RWPE2 (cell line): ENCODE measurements around the gene SECISBP2L.

Experiments
- ATAC-seq: fragments of 200-7000 bp; cut with Tn5 transposase; 3 replicates; pipeline ENCODE4 v1.9.1; 2021; ENCODE audit warnings: low read depth
- DNase-seq: peaks from one replicate; pipeline ENCODE4 v3.0.0-alpha.2; 2020; ENCODE audit warnings: low spot score
- H3K27ac ChIP-seq: fragments of 450-650 bp; 2 replicates; pipeline ENCODE4 v1.5.1; 2017; ENCODE audit warnings: mild to moderate bottlenecking; ENCODE audit not compliant: poor library complexity, severe bottlenecking
- H3K27me3 ChIP-seq: fragments of 250-450 bp; sonication (Bioruptor Pico); 2 replicates; pipeline ENCODE4 v1.5.1; 2021; ENCODE audit warnings: mild to moderate bottlenecking, moderate library complexity; ENCODE audit not compliant: insufficient read depth, poor library complexity, severe bottlenecking
- H3K36me3 ChIP-seq: fragments of 250-450 bp; sonication (Bioruptor Pico); 2 replicates; pipeline ENCODE4 v1.5.1; 2020; ENCODE audit warnings: low read depth, mild to moderate bottlenecking, moderate library complexity
- H3K4me1 ChIP-seq: fragments of 250-450 bp; sonication (Bioruptor Pico); 2 replicates; pipeline ENCODE4 v1.5.1; 2021; ENCODE audit warnings: mild to moderate bottlenecking, moderate library complexity; ENCODE audit not compliant: insufficient read depth, poor library complexity, severe bottlenecking
- H3K4me3 ChIP-seq: fragments of 250-450 bp; sonication (Bioruptor Pico); 2 replicates; pipeline ENCODE4 v1.5.1; 2021; ENCODE audit warnings: mild to moderate bottlenecking, moderate library complexity; ENCODE audit not compliant: severe bottlenecking
- H3K9me3 ChIP-seq: fragments of 250-450 bp; sonication (Bioruptor Pico); 2 replicates; pipeline ENCODE4 v1.5.1; 2021; ENCODE audit warnings: mild to moderate bottlenecking, moderate library complexity; ENCODE audit not compliant: severe bottlenecking
- TF ChIP-seq, protein P1 (sequence below): fragments of 450-650 bp; IDR thresholded peaks from one replicate; pipeline ENCODE4 v1.5.1; 2017; ENCODE audit warnings: mild to moderate bottlenecking, moderate library complexity; ENCODE audit not compliant: poor library complexity, severe bottlenecking

SECISBP2L gene

DNA sequence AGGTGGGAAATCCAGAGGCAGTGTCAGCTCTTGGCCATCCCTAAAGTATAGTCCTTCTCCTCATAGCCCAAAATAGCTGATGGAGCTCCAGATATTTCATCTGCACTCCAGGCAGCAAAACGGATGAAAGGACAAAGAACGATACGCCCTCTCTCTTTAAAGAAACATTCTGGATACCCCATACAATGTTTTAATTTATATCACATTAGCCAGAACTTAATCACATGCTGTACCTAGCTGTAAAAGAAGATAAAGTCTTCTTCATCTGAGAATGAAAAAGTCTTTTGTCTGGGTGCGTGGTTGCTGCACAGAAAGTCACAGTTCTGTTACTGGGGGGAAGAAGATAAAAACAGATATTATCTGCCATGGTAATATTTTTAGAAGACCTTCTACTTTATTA is 78.2 kb downstream of the SECISBP2L start:
- TF ChIP-seq, protein P1, sequence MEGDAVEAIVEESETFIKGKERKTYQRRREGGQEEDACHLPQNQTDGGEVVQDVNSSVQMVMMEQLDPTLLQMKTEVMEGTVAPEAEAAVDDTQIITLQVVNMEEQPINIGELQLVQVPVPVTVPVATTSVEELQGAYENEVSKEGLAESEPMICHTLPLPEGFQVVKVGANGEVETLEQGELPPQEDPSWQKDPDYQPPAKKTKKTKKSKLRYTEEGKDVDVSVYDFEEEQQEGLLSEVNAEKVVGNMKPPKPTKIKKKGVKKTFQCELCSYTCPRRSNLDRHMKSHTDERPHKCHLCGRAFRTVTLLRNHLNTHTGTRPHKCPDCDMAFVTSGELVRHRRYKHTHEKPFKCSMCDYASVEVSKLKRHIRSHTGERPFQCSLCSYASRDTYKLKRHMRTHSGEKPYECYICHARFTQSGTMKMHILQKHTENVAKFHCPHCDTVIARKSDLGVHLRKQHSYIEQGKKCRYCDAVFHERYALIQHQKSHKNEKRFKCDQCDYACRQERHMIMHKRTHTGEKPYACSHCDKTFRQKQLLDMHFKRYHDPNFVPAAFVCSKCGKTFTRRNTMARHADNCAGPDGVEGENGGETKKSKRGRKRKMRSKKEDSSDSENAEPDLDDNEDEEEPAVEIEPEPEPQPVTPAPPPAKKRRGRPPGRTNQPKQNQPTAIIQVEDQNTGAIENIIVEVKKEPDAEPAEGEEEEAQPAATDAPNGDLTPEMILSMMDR = no peak
- peaks cover 12% of the 10 kb centered on the region for H3K4me1 ChIP-seq
- ATAC-seq = no peak
- no peaks in the 10 kb centered on the region for H3K36me3 ChIP-seq
- H3K4me3 ChIP-seq = no peak overlapping the region
- no peak for DNase-seq
- H3K27me3 ChIP-seq = no peaks in the 10 kb centered on the region
- H3K9me3 ChIP-seq = no peaks in the 10 kb centered on the region
- H3K27ac ChIP-seq = no peak overlapping the region

DNA sequence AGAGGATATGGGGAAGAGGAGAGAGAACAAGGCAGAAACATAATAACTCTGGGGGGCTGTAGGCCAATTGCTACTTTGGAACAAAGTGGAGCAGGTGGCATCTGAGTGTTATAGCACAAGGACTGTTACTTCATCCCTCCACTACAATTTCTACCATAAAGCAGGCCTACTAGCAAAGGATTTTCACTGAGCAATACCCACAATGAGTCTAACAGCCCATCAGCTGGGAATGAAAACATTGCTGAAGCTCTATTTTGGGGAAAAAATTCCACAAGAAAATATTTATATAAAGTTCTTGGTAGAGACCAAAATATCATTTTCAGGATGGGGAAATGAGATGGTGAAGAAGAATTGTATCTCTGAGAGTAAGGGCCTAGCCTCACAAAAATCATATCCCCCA is 78.9 kb downstream of the SECISBP2L start:
- DNase-seq (no peak), ATAC-seq (no peak)
- no peaks in the 10 kb centered on the region for H3K27me3 ChIP-seq
- H3K9me3 ChIP-seq = no peaks in the 10 kb centered on the region
- H3K36me3 ChIP-seq = no peaks in the 10 kb centered on the region
- H3K4me1 ChIP-seq = peaks cover 12% of the 10 kb centered on the region
- no peak overlapping the region for H3K4me3 ChIP-seq
- TF ChIP-seq, protein P1 = no peak
- H3K27ac ChIP-seq = no peak overlapping the region

DNA sequence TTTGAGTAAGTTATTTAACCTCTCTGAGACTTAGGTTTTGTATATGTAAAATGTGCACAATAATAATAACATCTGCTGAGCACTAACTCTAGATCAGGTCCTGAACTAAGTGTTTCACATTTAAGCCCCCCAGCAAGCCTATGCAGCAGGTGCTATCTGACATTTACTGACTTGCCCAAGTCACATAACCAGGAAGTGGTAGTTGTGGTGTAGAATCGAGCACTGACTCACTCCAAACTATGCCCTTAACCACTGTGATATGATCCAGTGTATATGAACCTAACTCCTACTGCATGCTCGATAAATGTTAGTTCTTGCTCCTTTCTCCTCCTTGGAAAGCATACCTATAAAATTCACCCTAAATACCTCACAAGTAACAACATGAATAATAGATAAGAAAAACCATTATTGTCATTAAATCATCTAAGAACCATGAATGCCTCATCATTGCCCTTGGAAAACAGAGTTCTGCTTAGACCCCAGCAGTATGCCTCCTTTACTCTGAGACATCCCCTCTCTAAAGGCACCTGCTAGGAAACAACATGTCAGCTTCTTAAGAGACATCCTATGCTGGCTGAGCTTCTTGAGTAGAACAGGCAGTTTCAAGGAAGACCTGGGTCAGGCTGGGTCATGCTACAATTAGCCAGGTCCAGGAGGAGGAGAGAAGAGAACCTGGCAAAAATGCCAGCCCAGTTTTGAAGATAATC is 79.5 kb downstream of the SECISBP2L start:
- Histone ChIP-seq H3K27me3 (no peaks in the 10 kb centered on the region), H3K4me3 (no peak overlapping the region), H3K36me3 (no peaks in the 10 kb centered on the region), H3K9me3 (no peaks in the 10 kb centered on the region), H3K4me1 (peaks cover 12% of the 10 kb centered on the region), H3K27ac (no peak overlapping the region)
- DNase-seq (no peak), ATAC-seq (peak; percentile 40)
- TF ChIP-seq, protein P1 = no peak

DNA sequence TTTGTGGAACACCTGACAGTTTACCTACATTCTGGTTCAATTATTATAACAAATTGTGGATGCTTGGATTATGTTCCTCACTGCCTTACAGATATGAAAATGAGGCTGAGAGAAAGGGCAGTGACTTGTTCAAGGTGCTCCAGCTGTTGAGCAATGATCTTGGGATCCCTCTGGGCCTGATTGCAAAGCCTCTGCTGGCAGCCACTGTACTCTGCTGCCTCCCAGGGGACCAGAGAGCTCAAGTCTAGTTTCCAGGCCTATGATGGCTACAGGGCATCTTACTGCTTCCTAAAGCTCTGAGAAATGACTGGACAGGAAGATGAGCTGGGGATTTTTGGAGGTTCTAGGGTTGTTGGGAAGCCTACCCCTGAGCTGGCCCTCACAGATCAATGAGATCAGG is 80.3 kb downstream of the SECISBP2L start:
- no peaks in the 10 kb centered on the region for H3K27me3 ChIP-seq
- no peaks in the 10 kb centered on the region for H3K9me3 ChIP-seq
- ATAC-seq (peak; percentile 62), DNase-seq (no peak)
- TF ChIP-seq, protein P1 = peak; percentile 84
- H3K27ac ChIP-seq = no peak overlapping the region
- H3K4me3 ChIP-seq = no peak overlapping the region
- H3K4me1 ChIP-seq = peaks cover 12% of the 10 kb centered on the region
- H3K36me3 ChIP-seq = no peaks in the 10 kb centered on the region

DNA sequence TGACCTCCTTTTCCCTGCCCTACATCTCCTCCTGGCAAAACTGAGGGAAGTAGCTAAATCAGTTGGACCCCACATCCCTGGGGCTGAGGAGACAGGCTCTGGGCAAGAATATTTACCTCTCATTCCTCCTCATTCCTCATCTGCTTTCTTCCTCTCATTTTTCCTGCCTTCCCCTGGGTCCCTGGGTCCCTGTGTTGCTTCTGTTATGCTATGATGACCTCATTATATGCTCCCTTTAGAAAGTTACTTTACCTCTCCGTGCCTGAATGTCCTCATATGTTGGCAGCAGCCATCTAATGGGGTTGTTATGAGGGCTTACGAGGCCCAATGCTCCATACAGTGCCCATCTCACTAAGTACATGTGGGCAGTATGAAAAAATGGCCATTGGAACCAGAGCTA is 81.3 kb downstream of the SECISBP2L start:
- TF ChIP-seq, protein P1 = no peak
- H3K36me3 ChIP-seq = no peaks in the 10 kb centered on the region
- H3K27ac ChIP-seq = no peak overlapping the region
- no peaks in the 10 kb centered on the region for H3K27me3 ChIP-seq
- H3K9me3 ChIP-seq = no peaks in the 10 kb centered on the region
- peaks cover 12% of the 10 kb centered on the region for H3K4me1 ChIP-seq
- no peak overlapping the region for H3K4me3 ChIP-seq
- ATAC-seq = no peak
- no peak for DNase-seq
